ENCODE measurements around the gene NEDD4L. TPM values are rescaled to one million over a fixed set of nuclear protein-coding genes. Genes with fewer than 3 reads are reported as not detected.
"Not testable (repeated sequence)": the region's sequence is repeated elsewhere in the genome, so short reads cannot be mapped to it uniquely, and the experiment has no call there.

NEDD4L gene
- total RNA-seq, 2 experiments from 2014 or later: 11.2 to 13.7 TPM

DNA sequence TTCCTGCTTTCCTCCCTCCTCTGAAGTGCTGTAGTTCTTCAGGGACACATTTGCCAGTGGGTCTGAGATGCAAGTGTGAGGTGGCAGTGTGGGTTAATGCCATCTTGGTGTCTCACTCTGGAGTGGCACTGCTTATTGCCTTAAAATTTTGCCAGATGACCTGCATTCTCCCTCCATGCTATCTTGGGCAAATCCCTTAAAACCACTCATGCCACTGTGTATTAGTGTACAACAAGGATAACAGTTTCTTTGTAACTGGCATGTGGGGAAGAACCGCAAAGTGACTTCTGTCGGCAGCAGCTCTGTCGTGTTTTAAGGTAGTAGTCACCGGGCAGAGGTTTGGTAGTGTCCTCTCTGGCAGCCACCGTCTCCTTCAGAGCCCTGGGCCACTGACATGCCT, 124.2 kb downstream of the NEDD4L start:
- no peak overlapping the region for H3K27ac ChIP-seq (ENCODE audit: low read depth in 1 of 2, low read length in 2 of 2)
- intact Hi-C loops (cut with DNase I, micrococcal nuclease): loop anchor here in 1 of 2 experiments (5.0 kb wide), 1 partner anchor 49 kb away; no protein-coding TSS in a partner anchor
- no peaks in the 10 kb centered on the region for H3K4me1 ChIP-seq (ENCODE audit: insufficient read depth, low read length)

DNA sequence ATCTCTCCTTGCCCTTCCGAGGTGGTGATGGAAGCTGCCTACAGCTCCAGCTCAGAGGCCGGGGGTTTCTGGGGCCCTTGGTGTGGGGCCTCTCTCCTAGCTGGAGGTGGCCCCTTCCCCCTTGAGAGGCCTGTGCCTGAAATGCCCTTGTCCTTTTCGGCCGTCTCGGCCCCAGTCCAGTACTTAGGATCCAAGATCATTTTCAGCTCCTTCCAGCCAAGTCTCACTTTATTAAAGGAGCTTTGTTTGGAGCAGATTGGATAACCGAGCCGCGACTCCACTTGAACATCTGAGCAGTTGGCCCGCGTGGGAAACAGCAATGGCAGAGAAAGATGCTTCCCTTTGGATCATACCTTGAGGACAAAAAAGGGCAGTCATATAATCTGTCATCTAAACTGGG, 125.0 kb downstream of the NEDD4L start:
- Histone ChIP-seq H3K9me3 (ENCODE audit: control insufficient read depth in 1 of 2, insufficient read depth in 1 of 2, low read length in 2 of 2) (no peaks in the 10 kb centered on the region), H3K27me3 (ENCODE audit: control insufficient read depth in 1 of 2, insufficient read depth in 2 of 2, low read length in 2 of 2) (peaks cover 0 to 8% of the 10 kb centered on the region in 2 experiments), H3K4me1 (ENCODE audit: insufficient read depth, low read length) (no peaks in the 10 kb centered on the region), H3K36me3 (ENCODE audit: insufficient read depth, low read length) (no peaks in the 10 kb centered on the region), H3K27ac (ENCODE audit: low read depth in 1 of 2, low read length in 2 of 2) (no peak overlapping the region), H3K4me3 (ENCODE audit: low read length) (no peak overlapping the region)
- H3K4me3 Mint-ChIP-seq: no peak overlapping the region
- H3K9me3 Mint-ChIP-seq: no peaks in the 10 kb centered on the region
- H3K4me1 Mint-ChIP-seq (ENCODE audit: low read depth): no peaks in the 10 kb centered on the region
- no peak for DNase-seq
- H3K36me3 Mint-ChIP-seq (ENCODE audit: low read depth): no peaks in the 10 kb centered on the region
- H3K27me3 Mint-ChIP-seq: peaks cover 7% of the 10 kb centered on the region
- intact Hi-C loops (cut with DNase I, micrococcal nuclease): loop anchor here in 1 of 2 experiments (5.0 kb wide), 1 partner anchor 48 kb away; no protein-coding TSS in a partner anchor
- no peak for ATAC-seq (ENCODE audit: poor library complexity)
- TF ChIP-seq, protein P1, sequence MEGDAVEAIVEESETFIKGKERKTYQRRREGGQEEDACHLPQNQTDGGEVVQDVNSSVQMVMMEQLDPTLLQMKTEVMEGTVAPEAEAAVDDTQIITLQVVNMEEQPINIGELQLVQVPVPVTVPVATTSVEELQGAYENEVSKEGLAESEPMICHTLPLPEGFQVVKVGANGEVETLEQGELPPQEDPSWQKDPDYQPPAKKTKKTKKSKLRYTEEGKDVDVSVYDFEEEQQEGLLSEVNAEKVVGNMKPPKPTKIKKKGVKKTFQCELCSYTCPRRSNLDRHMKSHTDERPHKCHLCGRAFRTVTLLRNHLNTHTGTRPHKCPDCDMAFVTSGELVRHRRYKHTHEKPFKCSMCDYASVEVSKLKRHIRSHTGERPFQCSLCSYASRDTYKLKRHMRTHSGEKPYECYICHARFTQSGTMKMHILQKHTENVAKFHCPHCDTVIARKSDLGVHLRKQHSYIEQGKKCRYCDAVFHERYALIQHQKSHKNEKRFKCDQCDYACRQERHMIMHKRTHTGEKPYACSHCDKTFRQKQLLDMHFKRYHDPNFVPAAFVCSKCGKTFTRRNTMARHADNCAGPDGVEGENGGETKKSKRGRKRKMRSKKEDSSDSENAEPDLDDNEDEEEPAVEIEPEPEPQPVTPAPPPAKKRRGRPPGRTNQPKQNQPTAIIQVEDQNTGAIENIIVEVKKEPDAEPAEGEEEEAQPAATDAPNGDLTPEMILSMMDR (IDR thresholded peaks at IDR 0.05): no peak
- CTCF ChIA-PET: no interaction called here
- POLR2A ChIA-PET: no interaction called here
- no peak overlapping the region for H3K27ac Mint-ChIP-seq

More for the DNA sequence above, 124.2 kb downstream of the NEDD4L start:
- Histone ChIP-seq H3K4me3 (ENCODE audit: low read length) (no peak overlapping the region), H3K36me3 (ENCODE audit: insufficient read depth, low read length) (no peaks in the 10 kb centered on the region), H3K9me3 (ENCODE audit: control insufficient read depth in 1 of 2, insufficient read depth in 1 of 2, low read length in 2 of 2) (no peaks in the 10 kb centered on the region), H3K27me3 (ENCODE audit: control insufficient read depth in 1 of 2, insufficient read depth in 2 of 2, low read length in 2 of 2) (peaks cover 0 to 8% of the 10 kb centered on the region in 2 experiments)
- POLR2A ChIA-PET: no interaction called here
- Mint-ChIP-seq H3K9me3 (no peaks in the 10 kb centered on the region), H3K4me1 (ENCODE audit: low read depth) (no peaks in the 10 kb centered on the region), H3K27ac (no peak overlapping the region), H3K27me3 (peaks cover 7% of the 10 kb centered on the region), H3K4me3 (no peak overlapping the region), H3K36me3 (ENCODE audit: low read depth) (no peaks in the 10 kb centered on the region)
- TF ChIP-seq, protein P1 (IDR thresholded peaks at IDR 0.05): no peak
- no peak for ATAC-seq (ENCODE audit: poor library complexity)
- CTCF ChIA-PET: no interaction called here
- no peak for DNase-seq

DNA sequence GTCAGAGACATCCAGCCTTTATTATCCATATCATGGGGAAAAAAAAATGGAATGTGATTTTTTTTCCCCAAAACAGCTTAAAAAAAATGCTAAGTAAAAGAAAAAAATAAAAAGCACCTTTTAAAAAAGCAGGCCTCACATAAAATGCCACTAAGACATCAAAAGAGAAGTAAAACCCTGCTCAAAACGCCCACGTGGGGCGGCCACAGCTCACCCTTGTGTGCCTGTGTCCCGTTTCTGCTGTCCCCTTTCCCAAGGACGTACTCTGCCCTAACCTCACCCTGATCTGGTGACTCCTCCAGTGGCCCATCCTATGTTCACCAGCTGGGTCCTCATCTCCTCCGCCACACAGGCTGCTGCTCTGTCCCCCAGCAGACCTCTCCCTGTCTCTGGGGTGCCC, 125.4 kb downstream of the NEDD4L start:
- Mint-ChIP-seq H3K4me3 (no peak overlapping the region), H3K27ac (no peak overlapping the region), H3K4me1 (ENCODE audit: low read depth) (no peaks in the 10 kb centered on the region), H3K36me3 (ENCODE audit: low read depth) (no peaks in the 10 kb centered on the region), H3K9me3 (no peaks in the 10 kb centered on the region), H3K27me3 (peaks cover 7% of the 10 kb centered on the region)
- Histone ChIP-seq H3K27ac (ENCODE audit: low read depth in 1 of 2, low read length in 2 of 2) (no peak overlapping the region), H3K4me1 (ENCODE audit: insufficient read depth, low read length) (no peaks in the 10 kb centered on the region), H3K4me3 (ENCODE audit: low read length) (no peak overlapping the region), H3K9me3 (ENCODE audit: control insufficient read depth in 1 of 2, insufficient read depth in 1 of 2, low read length in 2 of 2) (no peaks in the 10 kb centered on the region), H3K36me3 (ENCODE audit: insufficient read depth, low read length) (no peaks in the 10 kb centered on the region), H3K27me3 (ENCODE audit: control insufficient read depth in 1 of 2, insufficient read depth in 2 of 2, low read length in 2 of 2) (peaks cover 0 to 8% of the 10 kb centered on the region in 2 experiments)
- intact Hi-C loops (cut with DNase I, micrococcal nuclease): loop anchor here in 1 of 2 experiments (5.0 kb wide), 1 partner anchor 48 kb away; no protein-coding TSS in a partner anchor
- DNase-seq (no peak), ATAC-seq (ENCODE audit: poor library complexity) (no peak)
- TF ChIP-seq, protein P1 (IDR thresholded peaks at IDR 0.05): no peak
- ChIA-PET CTCF (no interaction called here), POLR2A (no interaction called here)

DNA sequence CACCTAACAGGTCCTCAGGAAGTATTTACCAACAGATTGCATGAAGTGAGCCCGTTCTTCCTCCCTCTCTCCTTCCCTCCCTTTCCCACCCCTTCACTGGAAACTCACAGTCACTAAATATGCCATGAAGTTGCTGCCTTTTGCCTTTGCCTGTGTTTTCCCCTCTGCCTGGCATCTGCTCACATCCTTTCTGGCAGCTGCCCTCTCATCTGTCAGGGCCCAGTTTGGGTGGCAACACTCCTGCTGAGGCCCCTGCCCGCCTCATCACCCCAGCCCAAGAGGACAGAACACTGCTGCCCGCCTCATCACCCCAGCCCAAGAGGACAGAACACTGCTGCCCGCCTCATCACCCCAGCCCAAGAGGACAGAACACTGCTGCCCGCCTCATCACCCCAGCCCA, 126.0 kb downstream of the NEDD4L start:
- H3K36me3 Mint-ChIP-seq (ENCODE audit: low read depth); CTCF ChIA-PET; H3K27ac ChIP-seq (ENCODE audit: low read depth in 1 of 2, low read length in 2 of 2); H3K9me3 ChIP-seq (ENCODE audit: control insufficient read depth in 1 of 2, insufficient read depth in 1 of 2, low read length in 2 of 2); intact Hi-C loops (cut with DNase I, micrococcal nuclease); H3K4me3 Mint-ChIP-seq; H3K27me3 ChIP-seq (ENCODE audit: control insufficient read depth in 1 of 2, insufficient read depth in 2 of 2, low read length in 2 of 2); ATAC-seq (ENCODE audit: poor library complexity); DNase-seq; H3K4me3 ChIP-seq (ENCODE audit: low read length); H3K27ac Mint-ChIP-seq; H3K36me3 ChIP-seq (ENCODE audit: insufficient read depth, low read length); POLR2A ChIA-PET; H3K9me3 Mint-ChIP-seq; H3K4me1 Mint-ChIP-seq (ENCODE audit: low read depth); H3K4me1 ChIP-seq (ENCODE audit: insufficient read depth, low read length); H3K27me3 Mint-ChIP-seq: not testable (repeated sequence)

Data from CD4-positive, alpha-beta T cell (primary cell).